Omental fat pad (tissue), 4 donors: Measurements from ENCODE around the gene SF1. TPM values are rescaled to one million over a fixed set of nuclear protein-coding genes. Genes with fewer than 3 reads are reported as not detected.

Experiments used
- ATAC-seq: fragments of 150-250 bp; one replicate; pipeline ENCODE4 v1.9.1; 2016; ENCODE audit warnings: mild to moderate bottlenecking, moderate library complexity; ENCODE audit not compliant: low FRiP score
- DNase-seq: peaks from one replicate; pipeline ENCODE4 v3.0.0-alpha.2; 2019; ENCODE audit warnings: low spot score
- CTCF ChIP-seq, 3 donors: fragments of 450-650 bp; IDR thresholded peaks; one replicate each; pipeline ENCODE4 v1.5.1; 2016 to 2017; ENCODE audit warnings: antibody characterized with exemption in 3 of 3, mild to moderate bottlenecking in 3 of 3, moderate library complexity in 2 of 3
- total RNA-seq, 4 donors: library from RNA; depleted of rRNA; stranded (reverse); fragments of >200 nt; gene quantifications; one replicate each; pipeline ENCODE4 v1.1.0, GENCODE V29; 2016

SF1 gene
- total RNA-seq, 4 donors from 2014 or later: 209 to 411 (median 320) TPM

- ATAC-seq (no peak), DNase-seq (no peak)
- no peak for TF ChIP-seq CTCF (IDR thresholded peaks at IDR 0.05)
These were observed 15.2 kb upstream of the SF1 start for GRCh38 chr11:64793271-64794160.

DNA sequence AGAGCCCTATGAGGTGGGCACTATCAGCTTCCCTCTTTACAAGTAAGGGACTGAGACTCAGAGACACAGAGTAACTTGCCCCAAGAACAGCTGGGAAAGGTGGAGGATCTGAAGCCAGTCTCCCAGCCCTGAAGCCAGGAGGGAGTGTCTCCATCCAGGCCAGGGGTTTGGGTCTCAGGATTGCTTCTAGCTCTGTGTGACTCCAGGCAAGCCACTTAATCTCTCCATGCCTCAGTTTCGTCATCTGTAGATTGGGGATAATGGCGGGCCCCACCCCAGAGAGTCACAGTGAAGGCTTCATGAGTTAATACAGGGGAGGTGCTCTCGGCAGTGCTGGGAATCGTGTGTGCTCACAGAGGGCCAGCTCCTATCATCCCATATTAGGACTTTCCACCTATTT, 14.1 kb upstream of the SF1 start:
- no peak for ATAC-seq

DNA sequence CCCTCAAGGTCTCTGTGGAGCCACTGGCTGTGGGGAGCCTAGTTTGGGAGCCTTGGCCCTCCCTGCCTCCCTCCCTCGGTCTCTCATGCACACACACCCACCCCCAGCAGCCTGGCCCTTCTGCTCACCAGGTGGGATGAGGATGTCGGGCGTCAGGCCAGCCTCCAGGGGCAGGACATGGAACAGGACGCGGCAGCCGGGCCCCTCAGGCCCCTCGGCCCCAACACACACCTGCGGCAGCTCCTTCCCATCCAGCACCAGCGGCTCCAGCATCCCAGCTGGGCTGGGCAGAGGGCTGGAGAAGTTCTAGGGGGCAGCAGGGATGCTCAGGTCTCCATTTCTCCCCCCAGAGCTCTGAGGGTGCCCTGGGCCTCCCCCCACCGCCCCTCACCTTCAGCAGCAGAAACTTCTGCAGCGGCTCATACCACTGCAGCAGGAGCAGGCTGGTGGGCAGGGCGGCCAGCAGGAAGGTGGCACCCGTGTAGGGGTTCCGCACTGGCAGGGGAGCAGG, 13.5 kb upstream of the SF1 start:
- no peak for TF ChIP-seq CTCF (IDR thresholded peaks at IDR 0.05)
- ATAC-seq (no peak), DNase-seq (no peak)

More for the DNA sequence above, 14.1 kb upstream of the SF1 start:
- DNase-seq: no peak
- no peak for TF ChIP-seq CTCF (IDR thresholded peaks at IDR 0.05)

DNA sequence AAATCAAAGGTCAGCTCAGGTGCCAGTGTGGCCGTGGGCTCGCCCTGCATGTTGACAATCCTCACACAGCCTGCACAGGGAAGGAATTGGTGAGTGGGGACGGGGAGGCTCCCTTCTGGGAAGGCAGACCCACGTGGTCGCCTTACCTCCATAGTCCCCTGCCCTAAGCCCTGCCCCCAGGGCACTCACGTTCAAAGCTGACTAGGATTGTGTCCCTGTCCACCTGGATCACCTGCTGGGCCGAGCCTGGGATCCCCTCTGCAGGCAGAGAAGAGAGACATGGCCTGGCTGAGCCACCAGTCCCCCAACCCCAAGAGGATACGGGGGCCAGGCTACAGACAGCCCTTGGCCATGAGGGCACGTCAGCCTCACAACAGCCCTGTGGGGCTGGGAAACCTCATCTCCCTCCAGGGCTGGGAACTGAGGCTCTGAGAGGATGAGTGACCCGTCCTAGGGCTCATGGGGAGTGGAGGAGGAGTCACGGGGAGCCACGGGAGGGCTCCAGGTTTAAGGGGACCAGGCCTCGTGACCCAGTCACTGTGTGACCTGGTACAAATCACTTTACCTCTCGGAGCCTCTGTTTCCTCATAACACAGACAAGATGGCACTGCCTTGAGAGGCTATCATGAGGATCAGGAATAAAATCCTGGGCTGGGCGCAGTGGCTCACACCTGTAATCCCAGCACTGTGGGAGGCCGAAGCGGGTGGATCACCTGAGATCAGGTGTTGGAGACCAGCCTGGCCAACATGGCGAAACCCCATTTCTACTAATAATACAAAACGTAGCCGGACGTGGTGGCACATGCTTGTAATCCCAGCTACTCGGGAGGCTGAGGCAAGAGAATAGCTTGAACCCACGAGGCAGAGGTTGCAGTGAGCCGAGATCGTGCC, 12.1 kb upstream of the SF1 start:
- no peak for ATAC-seq
- DNase-seq: no peak

DNA sequence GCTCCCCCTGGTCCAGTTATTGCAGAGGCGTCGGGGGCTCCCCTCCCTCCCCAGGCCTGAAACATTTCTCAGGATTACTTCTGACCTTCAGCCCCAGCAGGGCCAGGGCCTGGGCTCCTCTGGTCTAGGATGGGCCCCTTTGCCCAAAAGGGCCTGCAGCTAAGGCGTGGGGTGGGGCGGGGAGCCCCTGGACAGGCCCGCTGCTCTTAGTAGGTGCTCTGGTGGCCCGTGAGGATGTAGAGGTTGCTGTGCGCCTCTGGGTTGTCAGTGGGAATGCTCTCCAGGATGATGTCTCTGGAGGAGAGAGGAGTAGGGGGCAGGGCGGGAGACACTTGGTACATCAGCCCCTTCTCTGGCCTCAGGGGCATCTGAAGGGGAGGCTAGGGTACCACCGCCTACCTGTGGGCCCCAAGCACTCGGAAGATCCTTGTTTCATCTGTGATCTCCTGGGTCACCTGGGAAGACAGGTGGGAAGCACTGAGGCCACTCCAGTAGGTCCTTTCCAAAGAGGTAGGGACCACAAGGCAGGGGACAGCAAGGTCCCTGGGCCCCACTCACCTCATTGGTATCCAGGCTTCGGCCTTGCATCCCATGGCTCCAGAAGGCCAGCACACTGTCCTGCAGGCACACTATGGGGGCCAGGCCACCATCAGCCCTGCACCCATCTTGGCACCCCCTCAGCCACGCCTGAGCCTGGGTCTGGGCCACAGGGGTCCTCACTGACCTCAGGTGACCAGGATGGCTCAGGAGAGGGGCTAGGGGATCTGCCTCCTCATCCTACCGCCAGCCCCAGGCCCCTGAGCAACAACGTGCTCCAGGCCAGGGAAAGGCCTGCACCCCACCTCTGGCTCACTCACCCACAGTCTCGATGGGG, 11.2 kb upstream of the SF1 start:
- DNase-seq (no peak), ATAC-seq (no peak)
- TF ChIP-seq CTCF (IDR thresholded peaks at IDR 0.05): no peak

More for the DNA sequence above, 12.1 kb upstream of the SF1 start:
- no peak for TF ChIP-seq CTCF (IDR thresholded peaks at IDR 0.05)
